PFSK-1 (cell line): ENCODE measurements around the gene GAP43.

ENCODE experiments used
- FOXP2 ChIP-seq: optimal IDR thresholded peaks from 2 replicates; pipeline ENCODE3; 2011; ENCODE audit warnings: borderline replicate concordance, control low read depth, inconsistent platforms; ENCODE audit not compliant: insufficient read depth; ENCODE audit errors: extremely low read length, extremely low read depth
- POLR2AphosphoS5 ChIP-seq: IDR thresholded peaks from 2 replicates; pipeline ENCODE4 v1.6.1; 2012; ENCODE audit warnings: low read depth, mild to moderate bottlenecking, control low read depth, low read length, moderate library complexity
- REST ChIP-seq, 2 experiments: IDR thresholded peaks; 2 replicates each; pipeline versions ENCODE4 v1.6.1 to v1.8.0; 2011 to 2012; ENCODE audit warnings: low read depth in 2 of 2, low read length in 2 of 2, control low read depth in 1 of 2, inconsistent platforms in 1 of 2, mild to moderate bottlenecking in 1 of 2, moderate library complexity in 1 of 2; ENCODE audit not compliant: insufficient read depth in 1 of 2
- SIN3A ChIP-seq: IDR thresholded peaks from 2 replicates; pipeline ENCODE4 v1.6.1; 2012; ENCODE audit warnings: mild to moderate bottlenecking, low read length, moderate library complexity, borderline replicate concordance; ENCODE audit not compliant: insufficient read depth
- TAF1 ChIP-seq: IDR thresholded peaks from 2 replicates; pipeline ENCODE4 v1.6.1; 2012; ENCODE audit warnings: low read length, control low read depth, borderline replicate concordance; ENCODE audit not compliant: insufficient read depth

- TF ChIP-seq POLR2AphosphoS5 (no peak), REST (IDR thresholded peaks at IDR 0.05; ENCODE audit: insufficient read depth in 1 of 2, low read depth in 2 of 2, low read length in 2 of 2) (no peak), SIN3A (no peak), FOXP2 (no peak), TAF1 (no peak)
Observed at GRCh38 chr3:115576325-115576875, 46.9 kb upstream of the GAP43 start.
